Measurements from ENCODE around the gene CELSR1.

GRCh38 chr22:46328797-46329196 lies 208.6 kb downstream of the CELSR1 start:
- TF ChIP-seq CTCF (IDR thresholded peaks at IDR 0.05; ENCODE audit: low read depth, low read length, poor library complexity, severe bottlenecking) (no peak), EZH2phosphoT487 (IDR thresholded peaks at IDR 0.05; ENCODE audit: borderline replicate concordance, low read length) (no peak)

All from DOHH2 (cell line).